SK-N-SH treated with all-trans-retinoic acid at 6 μM for 48 hours (cell line): ENCODE data around the gene MMP15.

Experiments used
- BACH2 ChIP-seq: fragments of 250-450 bp; sonication (Bioruptor Pico); IDR thresholded peaks from 2 replicates; pipeline ENCODE4 v1.9.0; 2021; ENCODE audit warnings: mild to moderate bottlenecking, borderline replicate concordance
- CREB5 ChIP-seq: fragments of 250-450 bp; sonication (Bioruptor Pico); IDR thresholded peaks from 2 replicates; pipeline ENCODE4 v1.5.1; 2020; ENCODE audit warnings: low read depth, mild to moderate bottlenecking, moderate library complexity
- ESRRG ChIP-seq: fragments of 250-450 bp; sonication (Bioruptor Pico); IDR thresholded peaks from 2 replicates; pipeline ENCODE4 v1.6.1; 2021; ENCODE audit warnings: mild to moderate bottlenecking
- GLIS3 ChIP-seq: fragments of 250-450 bp; sonication (Bioruptor Pico); IDR thresholded peaks from 2 replicates; pipeline ENCODE4 v1.5.0; 2020; ENCODE audit warnings: mild to moderate bottlenecking, moderate library complexity
- ISL1 ChIP-seq: fragments of 250-450 bp; sonication (Bioruptor Pico); IDR thresholded peaks from 2 replicates; pipeline ENCODE4 v2.1.2; 2022; ENCODE audit warnings: mild to moderate bottlenecking, moderate library complexity
- PATZ1 ChIP-seq: fragments of 250-450 bp; sonication (Bioruptor Pico); IDR thresholded peaks from 2 replicates; pipeline ENCODE4 v1.8.0; 2020; ENCODE audit warnings: mild to moderate bottlenecking, moderate library complexity, borderline replicate concordance
- RARB ChIP-seq: fragments of 250-450 bp; sonication (Bioruptor Pico); IDR thresholded peaks from 2 replicates; pipeline ENCODE4 v1.8.0; 2021; ENCODE audit warnings: mild to moderate bottlenecking, moderate library complexity
- ZFP30 ChIP-seq: fragments of 450-650 bp; formaldehyde crosslinking; IDR thresholded peaks from 2 replicates; pipeline ENCODE4 v1.5.0; 2022; ENCODE audit warnings: mild to moderate bottlenecking, moderate library complexity
- ZNF565 ChIP-seq: fragments of 450-650 bp; formaldehyde crosslinking; conservative IDR thresholded peaks from 2 replicates; pipeline ENCODE4 v1.5.0; 2020; ENCODE audit warnings: low read depth, mild to moderate bottlenecking, moderate library complexity

GRCh38 chr16:58077796-58078195, 52.2 kb downstream of the MMP15 start:
- no peak for TF ChIP-seq CREB5 (CRISPR knock-in tag)
- no peak for TF ChIP-seq GLIS3 (CRISPR knock-in tag)
- no peak for TF ChIP-seq ZFP30 (CRISPR knock-in tag)
- TF ChIP-seq RARB (CRISPR knock-in tag), result no peak
- TF ChIP-seq ESRRG, result no peak
- TF ChIP-seq ZNF565, result no peak
- no peak for TF ChIP-seq ISL1 (CRISPR knock-in tag)
- TF ChIP-seq BACH2 (CRISPR knock-in tag), result no peak
- TF ChIP-seq PATZ1 (CRISPR knock-in tag), result no peak
